ENCODE data around the gene GRIN3A. TPM values are rescaled to one million over a fixed set of nuclear protein-coding genes. Genes with fewer than 3 reads are reported as not detected.
"Not testable (repeated sequence)": the region's sequence is repeated elsewhere in the genome, so short reads cannot be mapped to it uniquely, and the experiment has no call there.

The GRIN3A gene
- total RNA-seq, 2 experiments from 2014 or later, result not detected

- Mint-ChIP-seq H3K9me3 (no peaks in the 10 kb centered on the region), H3K36me3 (ENCODE audit: low read depth) (no peaks in the 10 kb centered on the region), H3K4me3 (no peak overlapping the region), H3K27me3 (peaks cover 8% of the 10 kb centered on the region), H3K27ac (no peak overlapping the region), H3K4me1 (no peaks in the 10 kb centered on the region)
- CTCF ChIA-PET, result interaction anchor here (0.8 kb wide), 1 partner anchor 126 kb away, joined by 3 read pairs; no protein-coding TSS in a partner anchor
- POLR2A ChIA-PET, result no interaction called here
- DNase-seq, result no peak
These were observed 136.3 kb downstream of the GRIN3A start for GRCh38 chr9:101601904-101602765.

DNA sequence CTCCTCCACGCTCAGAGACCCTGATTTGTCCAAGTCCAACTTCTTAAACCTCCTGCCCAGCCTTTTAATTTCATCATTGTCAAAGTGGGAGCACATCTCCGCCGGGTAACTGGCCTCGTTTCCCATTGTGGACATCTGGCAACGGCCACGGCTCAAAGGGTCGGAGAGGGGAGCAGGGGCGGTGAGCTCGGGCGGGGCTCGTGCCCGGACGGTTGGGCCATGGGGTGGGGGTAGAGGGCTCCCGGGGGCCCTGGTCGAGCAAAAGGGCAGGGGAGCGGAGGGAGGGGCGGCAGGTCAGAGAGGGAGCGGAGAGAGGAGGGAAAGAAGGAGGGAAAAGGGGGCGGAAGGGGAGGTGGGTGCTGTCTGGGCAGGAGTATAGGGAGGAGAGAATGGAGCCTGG is 143.7 kb downstream of the GRIN3A start, which contains the start of gene PPP3R2:
Gene PPP3R2, minus strand, starts transcription at position 174 of the 400 bp plus-strand sequence. Its CDS starts 48 bp downstream, at position 126.
- Mint-ChIP-seq H3K36me3 (ENCODE audit: low read depth) (no peaks in the 10 kb centered on the region), H3K9me3 (no peaks in the 10 kb centered on the region), H3K27me3 (peaks cover 1% of the 10 kb centered on the region), H3K4me3 (no peak within 1 kb of the TSS), H3K4me1 (no peaks in the 10 kb centered on the region), H3K27ac (no peak within 1 kb of the TSS)
- POLR2A ChIA-PET, result no interaction called here
- DNase-seq, result no peak
- CTCF ChIA-PET, result no interaction called here

DNA sequence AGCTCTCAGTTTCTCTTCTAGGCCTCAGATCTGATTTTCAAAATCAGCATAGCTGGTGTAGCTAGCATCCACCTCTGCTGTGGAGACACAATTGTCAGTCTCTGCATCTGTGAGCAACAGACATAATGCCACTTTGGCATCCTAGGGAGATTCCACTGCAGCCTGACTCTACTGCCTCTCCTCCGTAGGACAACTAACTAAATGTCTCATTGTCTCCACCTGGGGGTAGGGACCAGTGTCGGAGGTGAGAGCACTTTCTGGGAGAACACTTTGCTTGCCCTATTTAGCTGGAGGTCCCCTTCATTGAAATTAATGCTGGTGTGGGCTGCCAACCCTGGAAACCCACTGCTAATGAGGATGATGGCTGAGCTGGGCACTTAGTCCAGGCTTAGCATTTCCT is 145.1 kb downstream of the GRIN3A start:
- no peak for DNase-seq
- ChIA-PET CTCF (no interaction called here), POLR2A (no interaction called here)
- Mint-ChIP-seq H3K9me3 (no peaks in the 10 kb centered on the region), H3K4me1 (no peaks in the 10 kb centered on the region), H3K27ac (no peak overlapping the region), H3K4me3 (no peak overlapping the region), H3K27me3 (no peaks in the 10 kb centered on the region), H3K36me3 (ENCODE audit: low read depth) (no peaks in the 10 kb centered on the region)

GRCh38 chr9:101592788-101593187 is 145.7 kb downstream of the GRIN3A start:
- no peak overlapping the region for H3K4me3 Mint-ChIP-seq
- ChIA-PET CTCF (interaction anchor here (0.6 kb wide), 1 partner anchor 1865 kb away, joined by 3 read pairs; no protein-coding TSS in a partner anchor), POLR2A (no interaction called here)
- no peak overlapping the region for H3K27ac Mint-ChIP-seq
- H3K36me3 Mint-ChIP-seq (ENCODE audit: low read depth), result no peaks in the 10 kb centered on the region
- H3K9me3 Mint-ChIP-seq, result no peaks in the 10 kb centered on the region
- no peak for DNase-seq
- H3K4me1 Mint-ChIP-seq, result peaks cover 1% of the 10 kb centered on the region
- no peaks in the 10 kb centered on the region for H3K27me3 Mint-ChIP-seq

GRCh38 chr9:101591787-101592446 is 146.5 kb downstream of the GRIN3A start:
- Mint-ChIP-seq H3K36me3 (ENCODE audit: low read depth) (no peaks in the 10 kb centered on the region), H3K27me3 (no peaks in the 10 kb centered on the region), H3K9me3 (no peaks in the 10 kb centered on the region), H3K4me3 (no peak overlapping the region), H3K27ac (no peak overlapping the region), H3K4me1 (peaks cover 4% of the 10 kb centered on the region)
- DNase-seq, result no peak
- ChIA-PET CTCF (no interaction called here), POLR2A (no interaction called here)

DNA sequence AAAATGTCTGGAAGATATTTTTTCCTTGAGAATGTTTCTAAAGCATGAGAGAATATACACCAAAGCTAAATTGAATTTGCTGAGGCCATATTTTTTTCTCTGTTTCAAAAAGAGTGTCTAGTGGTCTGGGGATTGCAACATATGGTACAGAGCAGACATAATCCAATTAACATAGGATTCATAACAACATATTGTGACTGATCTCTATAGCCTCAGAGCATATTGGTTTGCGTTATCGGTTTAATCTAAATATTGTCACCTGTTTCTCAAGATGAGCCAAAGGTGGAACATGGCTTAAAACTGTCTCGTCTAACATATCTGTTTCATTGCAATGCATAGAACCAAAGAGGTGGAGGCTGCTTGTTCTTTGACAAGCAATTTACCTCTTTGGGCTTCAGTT is 147.5 kb downstream of the GRIN3A start:
- no peaks in the 10 kb centered on the region for H3K27me3 Mint-ChIP-seq
- CTCF ChIA-PET, result no interaction called here
- no peak overlapping the region for H3K27ac Mint-ChIP-seq
- no peak overlapping the region for H3K4me3 Mint-ChIP-seq
- H3K36me3 Mint-ChIP-seq (ENCODE audit: low read depth), result no peaks in the 10 kb centered on the region
- no peaks in the 10 kb centered on the region for H3K9me3 Mint-ChIP-seq
- H3K4me1 Mint-ChIP-seq, result peaks cover 14% of the 10 kb centered on the region
- no peak for DNase-seq
- POLR2A ChIA-PET, result no interaction called here

GRCh38 chr9:101590074-101590473 is 148.4 kb downstream of the GRIN3A start:
- H3K36me3 Mint-ChIP-seq (ENCODE audit: low read depth); H3K27ac Mint-ChIP-seq; H3K9me3 Mint-ChIP-seq; CTCF ChIA-PET; H3K27me3 Mint-ChIP-seq; POLR2A ChIA-PET; DNase-seq; H3K4me3 Mint-ChIP-seq: not testable (repeated sequence)
- H3K4me1 Mint-ChIP-seq, result peaks cover 19% of the 10 kb centered on the region

GRCh38 chr9:101587332-101588043 is 151.0 kb downstream of the GRIN3A start:
- Mint-ChIP-seq H3K9me3 (no peaks in the 10 kb centered on the region), H3K4me3 (no peak overlapping the region), H3K27me3 (no peaks in the 10 kb centered on the region), H3K36me3 (ENCODE audit: low read depth) (no peaks in the 10 kb centered on the region), H3K4me1 (peaks cover 19% of the 10 kb centered on the region), H3K27ac (no peak overlapping the region)
- no peak for DNase-seq
- CTCF ChIA-PET, result no interaction called here
- POLR2A ChIA-PET, result interaction anchor here (1.0 kb wide), 1 partner anchor 16 kb away, joined by 3 read pairs; no protein-coding TSS in a partner anchor

DNA sequence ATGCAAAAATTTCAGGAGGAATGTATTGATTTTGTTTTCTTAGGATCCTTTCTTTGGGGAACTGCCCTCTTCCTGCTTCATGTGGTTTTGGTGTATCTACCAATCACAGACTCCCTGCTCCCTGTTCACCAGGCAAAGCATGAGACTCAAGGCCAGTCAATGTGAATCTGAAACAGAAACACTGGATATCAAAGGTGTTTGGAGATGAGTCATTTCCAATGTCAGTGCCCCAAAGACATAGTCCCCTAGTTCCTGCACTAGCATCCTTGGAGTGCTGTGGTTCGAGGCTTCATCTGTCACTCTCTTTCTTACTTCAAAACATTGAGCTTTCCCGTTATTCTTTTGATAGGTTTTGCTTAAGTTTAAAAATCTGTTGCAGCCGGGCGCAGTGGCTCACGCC is 151.8 kb downstream of the GRIN3A start:
- H3K4me1 Mint-ChIP-seq, result peaks cover 19% of the 10 kb centered on the region
- POLR2A ChIA-PET, result interaction anchor here (1.0 kb wide), 1 partner anchor 15 kb away, joined by 3 read pairs; no protein-coding TSS in a partner anchor
- no peaks in the 10 kb centered on the region for H3K36me3 Mint-ChIP-seq (ENCODE audit: low read depth)
- DNase-seq, result peak; percentile 27
- no peaks in the 10 kb centered on the region for H3K9me3 Mint-ChIP-seq
- no peaks in the 10 kb centered on the region for H3K27me3 Mint-ChIP-seq
- CTCF ChIA-PET, result no interaction called here
- no peak overlapping the region for H3K4me3 Mint-ChIP-seq
- H3K27ac Mint-ChIP-seq, result peak overlapping the region; percentile 14

DNA sequence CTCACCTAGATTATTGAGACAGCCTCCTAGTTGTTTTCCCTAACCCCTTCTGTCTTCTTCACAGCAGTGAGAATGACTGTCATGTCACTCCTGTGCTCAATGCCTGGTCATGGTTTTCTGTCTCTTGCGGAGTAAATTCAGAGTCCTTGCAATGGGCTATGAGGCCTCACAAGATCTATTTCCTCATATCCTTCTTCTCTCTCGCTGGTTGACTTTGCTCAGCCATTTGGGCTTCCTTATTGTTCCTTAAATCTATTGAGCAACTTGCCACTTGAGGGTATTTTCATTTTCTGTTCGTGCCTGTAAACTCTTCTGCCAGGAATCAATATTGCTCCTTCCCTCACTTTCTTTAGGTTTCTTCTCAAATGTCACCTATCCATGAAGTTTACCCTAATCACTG is 152.7 kb downstream of the GRIN3A start:
- Mint-ChIP-seq H3K27ac (no peak overlapping the region), H3K4me3 (no peak overlapping the region), H3K27me3 (no peaks in the 10 kb centered on the region), H3K36me3 (ENCODE audit: low read depth) (no peaks in the 10 kb centered on the region), H3K4me1 (peaks cover 19% of the 10 kb centered on the region), H3K9me3 (no peaks in the 10 kb centered on the region)
- DNase-seq, result no peak
- POLR2A ChIA-PET, result no interaction called here
- CTCF ChIA-PET, result no interaction called here

GRCh38 chr9:101582553-101582952 is 155.9 kb downstream of the GRIN3A start:
- Mint-ChIP-seq H3K4me3 (no peak overlapping the region), H3K36me3 (ENCODE audit: low read depth) (no peaks in the 10 kb centered on the region), H3K9me3 (no peaks in the 10 kb centered on the region), H3K27ac (no peak overlapping the region), H3K4me1 (peaks cover 18% of the 10 kb centered on the region), H3K27me3 (no peaks in the 10 kb centered on the region)
- DNase-seq, result no peak
- CTCF ChIA-PET, result no interaction called here
- POLR2A ChIA-PET, result no interaction called here

GRCh38 chr9:101579711-101580545 is 158.5 kb downstream of the GRIN3A start:
- H3K4me1 Mint-ChIP-seq, result no peaks in the 10 kb centered on the region
- DNase-seq, result no peak
- peaks cover under 1% of the 10 kb centered on the region for H3K36me3 Mint-ChIP-seq (ENCODE audit: low read depth)
- CTCF ChIA-PET, result no interaction called here
- H3K27me3 Mint-ChIP-seq, result no peaks in the 10 kb centered on the region
- H3K27ac Mint-ChIP-seq, result no peak overlapping the region
- POLR2A ChIA-PET, result no interaction called here
- H3K9me3 Mint-ChIP-seq, result no peaks in the 10 kb centered on the region
- H3K4me3 Mint-ChIP-seq, result no peak overlapping the region

DNA sequence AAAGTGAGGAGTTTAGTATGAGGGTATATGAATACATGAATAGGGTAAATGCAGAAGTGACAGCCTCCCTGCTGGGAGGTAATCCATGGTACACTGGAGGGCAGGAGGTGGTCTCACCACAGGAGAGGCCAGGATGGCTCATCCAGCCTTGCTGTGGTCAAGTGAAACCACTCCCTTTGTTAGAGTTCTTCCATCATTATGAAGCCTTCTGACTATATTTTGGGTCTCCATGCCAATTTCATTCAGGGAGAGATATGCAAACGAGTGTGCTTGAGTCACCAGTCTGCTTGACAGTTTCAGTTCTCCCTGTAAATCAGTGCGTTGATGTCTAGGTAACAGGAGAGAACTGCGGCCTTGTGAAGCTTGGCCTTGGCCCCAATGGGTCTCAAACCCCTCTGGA is 160.1 kb downstream of the GRIN3A start:
- H3K4me1 Mint-ChIP-seq, result peaks cover 6% of the 10 kb centered on the region
- H3K36me3 Mint-ChIP-seq (ENCODE audit: low read depth), result peaks cover 4% of the 10 kb centered on the region
- H3K27me3 Mint-ChIP-seq, result no peaks in the 10 kb centered on the region
- no peak overlapping the region for H3K27ac Mint-ChIP-seq
- CTCF ChIA-PET, result no interaction called here
- no peak for DNase-seq
- H3K4me3 Mint-ChIP-seq, result no peak overlapping the region
- H3K9me3 Mint-ChIP-seq, result no peaks in the 10 kb centered on the region
- POLR2A ChIA-PET, result no interaction called here
